ENCODE results near the gene KNDC1.
"Not testable (repeated sequence)": the region's sequence is repeated elsewhere in the genome, so short reads cannot be mapped to it uniquely, and the experiment has no call there.

KNDC1 gene

DNA sequence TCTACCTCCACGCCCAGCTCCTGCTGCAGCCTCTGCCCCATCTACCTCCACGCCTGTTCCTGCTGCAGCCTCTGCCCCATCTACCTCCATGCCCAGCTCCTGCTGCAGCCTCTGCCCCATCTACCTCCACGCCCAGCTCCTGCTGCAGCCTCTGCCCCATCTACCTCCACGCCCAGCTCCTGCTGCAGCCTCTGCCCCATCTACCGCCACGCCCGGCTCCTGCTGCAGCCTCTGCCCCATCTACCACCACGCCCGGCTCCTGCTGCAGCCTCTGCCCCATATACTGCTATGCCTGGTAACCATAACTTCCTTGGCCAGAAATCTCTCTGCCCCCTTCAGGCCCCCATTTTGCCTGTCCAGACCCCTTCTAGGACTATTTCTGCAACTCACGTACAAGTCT lies 105.0 kb downstream of the KNDC1 start:
- DNase-seq, result not testable (repeated sequence)

DNA sequence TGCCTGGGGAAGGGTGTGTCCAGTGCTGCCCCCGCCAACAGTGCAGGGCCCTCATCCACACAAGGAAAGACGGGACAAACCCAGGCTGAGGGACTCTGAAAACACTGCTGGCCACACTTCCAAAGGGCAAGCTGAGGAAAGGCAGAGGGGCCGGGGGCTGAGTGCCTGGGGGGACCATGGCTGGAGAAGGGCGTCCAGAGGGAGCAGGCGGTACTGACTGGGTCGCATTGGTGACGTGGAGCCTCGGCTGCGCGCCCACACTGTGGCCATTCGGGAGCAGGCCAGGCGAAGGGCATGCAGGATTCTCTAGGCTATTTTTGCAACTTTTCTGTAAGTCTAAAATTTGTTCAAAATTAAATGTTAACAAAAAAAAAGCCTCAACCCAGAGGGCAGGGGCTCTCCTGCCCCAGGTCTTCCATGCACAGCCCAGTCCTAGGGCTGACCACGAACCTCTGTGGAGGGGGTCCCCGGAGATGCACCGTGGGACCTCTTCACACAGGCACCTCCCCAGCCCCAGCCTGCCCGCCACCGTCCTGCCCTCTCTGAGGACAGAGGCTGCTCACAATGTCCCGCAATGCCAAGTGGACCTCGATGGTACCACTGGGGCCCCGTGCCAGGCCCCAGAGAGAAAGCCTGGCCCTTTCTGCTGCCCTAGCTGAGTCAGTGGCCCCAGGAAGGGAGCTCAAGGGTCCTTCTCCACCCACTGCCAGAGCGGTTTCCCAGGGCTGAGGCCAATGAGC lies 106.2 kb downstream of the KNDC1 start:
- DNase-seq, result no peak

DNA sequence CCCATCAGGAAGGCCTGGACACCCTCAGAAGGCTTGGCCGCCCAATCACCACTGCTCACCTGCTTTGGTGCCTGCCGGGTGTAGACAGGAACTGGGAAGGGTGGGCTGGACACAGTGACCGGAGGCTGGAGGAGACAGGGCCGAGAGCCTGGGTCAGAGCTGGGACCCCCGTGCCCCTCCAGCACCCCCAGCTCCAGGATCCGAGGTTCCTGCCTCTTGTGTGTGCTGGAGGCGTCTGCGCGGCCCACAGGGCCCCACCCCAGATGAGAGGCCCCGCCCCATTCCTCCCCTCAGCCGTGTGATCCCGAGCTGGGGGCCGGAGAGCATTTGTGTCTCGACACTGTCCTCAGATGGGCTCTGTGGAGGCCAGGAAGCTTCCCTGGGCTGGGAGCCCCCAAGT lies 107.3 kb downstream of the KNDC1 start:
- no peak for DNase-seq

DNA sequence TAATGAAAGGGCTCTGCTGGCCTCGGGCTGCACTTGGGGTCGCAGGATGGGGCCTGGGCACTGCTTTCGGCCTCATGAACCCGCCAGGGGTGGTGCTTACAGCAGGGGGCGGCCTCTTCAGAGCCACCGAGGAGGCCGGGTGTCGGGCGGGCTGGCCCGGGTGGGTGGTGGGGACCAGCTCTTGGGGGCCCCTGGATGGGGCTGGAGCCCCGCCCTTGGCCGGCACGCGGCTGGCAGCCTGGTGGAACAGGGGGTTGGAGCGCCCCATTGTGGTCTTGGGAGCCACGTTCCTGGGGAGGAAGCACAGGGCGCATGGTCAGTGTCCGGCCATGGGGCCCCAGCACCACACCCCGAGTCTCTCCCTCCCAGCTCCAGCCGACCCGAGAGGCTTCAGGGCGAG lies 107.8 kb downstream of the KNDC1 start:
- DNase-seq, result no peak

DNA sequence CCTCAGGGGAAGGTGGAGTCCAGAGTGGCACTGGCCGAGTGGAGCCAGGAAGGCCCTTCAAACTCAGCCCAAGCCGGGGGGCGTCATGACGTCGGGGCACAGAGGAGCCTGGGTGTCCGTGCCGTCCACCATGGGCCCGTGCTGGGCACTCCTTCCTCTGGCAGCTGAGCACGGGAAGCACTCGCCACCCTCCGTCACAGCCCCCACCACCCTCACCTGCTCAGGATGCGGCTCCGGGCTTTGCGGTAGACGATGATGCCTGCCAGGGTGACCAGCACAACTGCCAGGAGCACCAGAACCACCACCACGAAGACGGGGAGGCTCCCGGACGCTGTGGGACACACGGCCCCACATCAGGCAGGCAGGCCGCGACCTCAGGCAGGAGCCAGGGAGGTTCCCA lies 108.5 kb downstream of the KNDC1 start:
- no peak for DNase-seq

GRCh38 chr10:133269367-133269766 lies 109.3 kb downstream of the KNDC1 start:
- no peak for DNase-seq

GRCh38 chr10:133270204-133270603 lies 110.2 kb downstream of the KNDC1 start:
- no peak for DNase-seq

GRCh38 chr10:133270773-133271297 lies 110.8 kb downstream of the KNDC1 start:
- no peak for DNase-seq

DNA sequence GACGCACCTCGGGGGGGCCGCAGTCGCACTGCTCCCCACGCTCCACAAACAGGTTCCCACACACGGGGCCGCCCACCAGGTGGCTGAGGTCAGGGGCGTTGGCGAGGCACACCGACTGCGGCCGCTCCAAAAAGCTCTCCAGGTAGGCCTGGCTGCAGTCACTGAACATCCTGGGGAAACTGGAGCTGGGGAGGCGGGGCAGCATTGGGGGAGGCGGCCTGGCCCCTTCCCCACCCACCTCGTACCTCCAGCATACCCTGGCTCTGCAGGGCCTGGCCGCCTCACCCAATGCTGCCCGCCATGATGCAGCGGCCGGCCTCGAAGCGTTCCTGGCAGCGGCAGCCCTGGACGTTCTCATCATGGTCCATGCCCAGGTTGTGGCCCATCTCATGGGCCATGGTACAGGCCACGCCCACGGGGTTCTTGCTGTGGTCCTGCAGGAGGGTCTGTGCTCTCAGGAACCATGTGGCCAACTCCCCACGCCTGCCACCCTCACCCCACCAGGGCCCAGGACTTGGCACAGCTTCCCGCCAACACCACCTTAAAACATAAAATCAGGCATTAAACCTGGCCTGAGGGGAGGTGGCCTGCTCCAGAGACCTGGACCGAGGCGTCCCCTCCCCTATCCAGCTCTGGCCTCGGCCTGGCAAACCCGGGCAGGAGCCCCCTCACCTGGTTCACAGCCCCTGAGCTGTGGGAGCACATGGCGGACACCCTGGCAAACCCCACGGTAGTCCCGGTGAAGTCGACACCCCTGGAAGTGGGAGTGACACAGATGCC lies 111.7 kb downstream of the KNDC1 start:
- DNase-seq, result no peak

- DNase-seq, result no peak
These were observed 112.4 kb downstream of the KNDC1 start for GRCh38 chr10:133272301-133272963.

DNA sequence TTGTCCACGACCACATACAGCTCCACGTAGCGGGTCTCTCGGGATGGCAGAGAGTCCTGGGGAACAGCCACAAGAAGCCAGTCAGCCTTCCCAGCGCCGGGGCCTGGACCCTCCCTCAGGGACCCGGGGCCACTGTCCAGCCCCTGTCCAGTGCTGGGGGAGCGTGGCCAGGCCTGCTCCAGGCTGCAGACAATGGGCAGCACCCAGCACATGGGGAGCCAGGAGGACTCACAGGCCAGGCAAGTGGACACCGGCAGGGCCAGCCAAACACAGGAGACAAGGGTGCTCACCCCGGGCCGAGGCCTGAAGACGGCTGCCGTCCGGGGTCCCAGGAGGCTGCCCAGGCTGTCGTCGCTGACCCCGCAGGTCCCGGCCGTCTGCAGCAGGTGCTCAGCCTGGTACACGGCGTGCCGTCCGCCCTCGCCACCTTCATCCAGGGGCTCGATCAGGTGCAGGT lies 113.0 kb downstream of the KNDC1 start:
- no peak for DNase-seq

DNA sequence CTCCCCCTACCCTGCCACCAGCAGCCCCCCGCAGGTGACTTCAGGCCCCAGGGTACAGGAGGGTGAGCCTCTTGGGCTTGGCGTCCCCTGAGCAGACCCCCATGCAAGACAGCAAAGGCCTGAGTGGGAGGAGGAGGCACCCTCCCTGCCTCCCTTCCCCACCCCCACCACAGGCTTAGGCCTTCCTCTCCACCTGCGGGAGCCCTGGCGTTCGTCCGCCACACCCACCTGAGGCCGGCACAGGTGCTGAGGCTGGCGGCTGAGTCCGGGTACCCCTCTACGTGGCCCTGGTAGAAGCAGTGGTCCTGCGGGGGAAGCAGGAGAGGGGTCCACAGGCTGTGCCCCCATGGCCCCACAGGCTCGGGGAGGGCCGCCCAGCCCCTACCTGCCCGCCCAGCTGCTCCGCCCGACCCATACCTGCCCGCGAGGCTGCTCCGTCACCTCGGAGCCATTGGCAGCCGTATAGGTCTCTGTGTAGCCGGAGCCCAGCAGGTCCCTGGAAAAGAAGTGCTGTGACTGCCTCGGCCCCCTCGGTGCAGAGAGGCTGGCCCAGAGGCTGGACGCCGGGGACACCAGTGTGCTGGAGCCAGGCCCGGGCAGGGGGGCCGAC lies 113.6 kb downstream of the KNDC1 start:
- no peak for DNase-seq

GRCh38 chr10:133274751-133275683 lies 115.0 kb downstream of the KNDC1 start:
- no peak for DNase-seq

DNA sequence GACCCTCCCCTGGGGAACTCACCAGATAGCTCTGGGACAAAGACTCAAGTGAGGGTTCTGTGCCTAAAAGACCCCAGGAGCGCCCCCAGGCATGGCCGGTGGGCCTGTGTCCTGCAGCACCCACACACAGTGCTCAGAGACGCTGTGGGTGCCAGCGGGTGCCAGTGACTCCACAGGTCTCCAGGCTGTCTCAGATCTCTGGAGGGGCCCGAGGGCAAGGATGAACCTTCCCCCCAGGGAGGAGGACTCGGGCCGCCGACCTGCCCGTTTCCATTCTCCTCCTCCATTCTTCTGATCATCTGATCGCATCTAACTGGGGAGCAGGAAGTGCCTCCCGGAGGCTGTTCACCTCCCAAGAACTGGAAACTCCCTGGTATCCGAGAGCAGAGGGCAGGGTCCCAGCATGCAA lies 115.7 kb downstream of the KNDC1 start:
- DNase-seq, result no peak

Data from NCI-H2029 (cell line).